ENCODE measurements around the gene C17orf107.

DNA sequence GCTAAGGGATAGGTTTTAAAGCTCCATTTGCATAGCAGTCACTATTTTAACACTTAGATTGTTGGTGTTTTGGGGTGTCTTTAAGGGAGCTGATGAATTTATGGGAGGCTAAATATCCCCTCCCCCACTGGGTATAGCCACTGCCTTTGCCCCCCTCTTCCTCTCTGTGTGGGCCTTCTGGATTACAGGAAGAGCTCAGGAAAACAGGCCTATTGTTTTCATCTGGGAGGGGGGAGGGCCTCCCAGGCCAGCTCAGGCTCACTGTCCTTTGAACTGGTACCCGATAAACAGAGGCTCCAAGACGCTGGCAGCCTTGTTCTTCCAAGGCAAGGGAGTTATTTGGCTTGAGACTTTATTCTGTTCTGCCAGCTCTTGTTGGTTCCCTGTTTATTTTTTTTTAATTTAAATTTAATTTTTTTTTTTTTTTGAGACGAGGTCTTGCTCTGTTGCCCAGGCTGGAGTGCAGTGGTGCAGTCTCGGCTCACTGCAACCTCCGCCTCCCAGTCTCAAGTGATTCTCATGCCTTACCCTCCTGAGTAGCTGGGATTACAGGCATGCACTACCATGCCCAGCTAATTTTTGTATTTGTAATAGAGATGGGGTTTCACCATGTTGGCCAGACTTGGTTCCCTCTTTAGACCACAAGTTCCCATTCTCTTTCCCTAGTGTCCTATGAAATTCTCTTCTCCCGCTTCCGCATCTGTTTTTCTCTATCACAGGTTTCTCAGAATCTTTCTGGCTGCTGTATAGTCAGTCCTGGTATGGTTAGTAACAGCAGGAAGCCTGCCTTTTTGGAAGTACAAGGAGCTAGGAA, 41.1 kb upstream of the C17orf107 start:
- TF ChIP-seq, protein P1, sequence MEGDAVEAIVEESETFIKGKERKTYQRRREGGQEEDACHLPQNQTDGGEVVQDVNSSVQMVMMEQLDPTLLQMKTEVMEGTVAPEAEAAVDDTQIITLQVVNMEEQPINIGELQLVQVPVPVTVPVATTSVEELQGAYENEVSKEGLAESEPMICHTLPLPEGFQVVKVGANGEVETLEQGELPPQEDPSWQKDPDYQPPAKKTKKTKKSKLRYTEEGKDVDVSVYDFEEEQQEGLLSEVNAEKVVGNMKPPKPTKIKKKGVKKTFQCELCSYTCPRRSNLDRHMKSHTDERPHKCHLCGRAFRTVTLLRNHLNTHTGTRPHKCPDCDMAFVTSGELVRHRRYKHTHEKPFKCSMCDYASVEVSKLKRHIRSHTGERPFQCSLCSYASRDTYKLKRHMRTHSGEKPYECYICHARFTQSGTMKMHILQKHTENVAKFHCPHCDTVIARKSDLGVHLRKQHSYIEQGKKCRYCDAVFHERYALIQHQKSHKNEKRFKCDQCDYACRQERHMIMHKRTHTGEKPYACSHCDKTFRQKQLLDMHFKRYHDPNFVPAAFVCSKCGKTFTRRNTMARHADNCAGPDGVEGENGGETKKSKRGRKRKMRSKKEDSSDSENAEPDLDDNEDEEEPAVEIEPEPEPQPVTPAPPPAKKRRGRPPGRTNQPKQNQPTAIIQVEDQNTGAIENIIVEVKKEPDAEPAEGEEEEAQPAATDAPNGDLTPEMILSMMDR (IDR thresholded peaks at IDR 0.05; ENCODE audit: low read depth, low read length, missing input control): no peak
- no peak for TF ChIP-seq TAF1 (conservative IDR thresholded peaks at IDR 0.05)
- TF ChIP-seq, protein P2, sequence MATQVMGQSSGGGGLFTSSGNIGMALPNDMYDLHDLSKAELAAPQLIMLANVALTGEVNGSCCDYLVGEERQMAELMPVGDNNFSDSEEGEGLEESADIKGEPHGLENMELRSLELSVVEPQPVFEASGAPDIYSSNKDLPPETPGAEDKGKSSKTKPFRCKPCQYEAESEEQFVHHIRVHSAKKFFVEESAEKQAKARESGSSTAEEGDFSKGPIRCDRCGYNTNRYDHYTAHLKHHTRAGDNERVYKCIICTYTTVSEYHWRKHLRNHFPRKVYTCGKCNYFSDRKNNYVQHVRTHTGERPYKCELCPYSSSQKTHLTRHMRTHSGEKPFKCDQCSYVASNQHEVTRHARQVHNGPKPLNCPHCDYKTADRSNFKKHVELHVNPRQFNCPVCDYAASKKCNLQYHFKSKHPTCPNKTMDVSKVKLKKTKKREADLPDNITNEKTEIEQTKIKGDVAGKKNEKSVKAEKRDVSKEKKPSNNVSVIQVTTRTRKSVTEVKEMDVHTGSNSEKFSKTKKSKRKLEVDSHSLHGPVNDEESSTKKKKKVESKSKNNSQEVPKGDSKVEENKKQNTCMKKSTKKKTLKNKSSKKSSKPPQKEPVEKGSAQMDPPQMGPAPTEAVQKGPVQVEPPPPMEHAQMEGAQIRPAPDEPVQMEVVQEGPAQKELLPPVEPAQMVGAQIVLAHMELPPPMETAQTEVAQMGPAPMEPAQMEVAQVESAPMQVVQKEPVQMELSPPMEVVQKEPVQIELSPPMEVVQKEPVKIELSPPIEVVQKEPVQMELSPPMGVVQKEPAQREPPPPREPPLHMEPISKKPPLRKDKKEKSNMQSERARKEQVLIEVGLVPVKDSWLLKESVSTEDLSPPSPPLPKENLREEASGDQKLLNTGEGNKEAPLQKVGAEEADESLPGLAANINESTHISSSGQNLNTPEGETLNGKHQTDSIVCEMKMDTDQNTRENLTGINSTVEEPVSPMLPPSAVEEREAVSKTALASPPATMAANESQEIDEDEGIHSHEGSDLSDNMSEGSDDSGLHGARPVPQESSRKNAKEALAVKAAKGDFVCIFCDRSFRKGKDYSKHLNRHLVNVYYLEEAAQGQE (IDR thresholded peaks at IDR 0.05): no peak
- TF ChIP-seq EGR1 (IDR thresholded peaks at IDR 0.05; ENCODE audit: low read depth in 2 of 2): no peak
- no peak for TF ChIP-seq SP1 (IDR thresholded peaks at IDR 0.05)
- no peak for TF ChIP-seq RXRA (IDR thresholded peaks at IDR 0.05)
- TF ChIP-seq FOXA1 (IDR thresholded peaks at IDR 0.05): no peak
